GM19193 (cell line): ENCODE data around the gene BRMS1L.

ENCODE experiments used
- POLR2A ChIP-seq: IDR thresholded peaks from 4 replicates; pipeline ENCODE4 v1.6.1; 2011; ENCODE audit not compliant: insufficient read depth, insufficient read length; ENCODE audit errors: extremely low read depth

Gene BRMS1L

DNA sequence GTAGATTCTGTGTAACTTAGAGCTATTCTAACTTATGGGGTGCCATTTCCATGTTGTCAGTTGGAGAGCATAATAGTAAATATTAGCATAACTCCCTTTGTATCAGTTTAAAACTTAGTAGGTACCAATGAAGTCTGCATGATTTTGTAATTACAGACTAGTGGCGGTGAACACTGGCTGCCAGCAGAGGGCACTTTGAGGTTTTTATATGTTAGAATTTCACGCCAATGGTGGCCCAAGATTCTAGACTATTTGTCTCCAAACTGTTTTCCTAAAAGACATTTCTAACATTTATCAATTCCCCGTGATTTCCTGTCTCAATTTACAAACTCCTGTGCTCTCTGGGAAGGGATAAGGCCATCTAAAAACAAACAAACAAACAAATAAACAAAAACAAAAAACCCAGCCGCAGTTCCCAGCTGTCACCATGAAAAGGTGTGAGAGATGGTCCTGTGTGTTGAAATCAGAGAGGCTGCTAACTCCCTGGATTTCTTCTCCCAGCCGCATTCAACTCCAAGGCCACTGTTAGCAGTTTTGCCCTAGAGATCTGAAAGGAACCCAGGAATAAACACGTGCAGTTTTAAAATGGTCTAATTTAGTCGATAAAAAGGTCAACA, 57.6 kb downstream of the BRMS1L start:
- no peak for TF ChIP-seq POLR2A

- TF ChIP-seq POLR2A = no peak
Observed at GRCh38 chr14:35890308-35890707, 64.2 kb downstream of the BRMS1L start.

GRCh38 chr14:35895256-35895655, 69.1 kb downstream of the BRMS1L start:
- no peak for TF ChIP-seq POLR2A

GRCh38 chr14:35897616-35898111, 71.5 kb downstream of the BRMS1L start:
- no peak for TF ChIP-seq POLR2A

DNA sequence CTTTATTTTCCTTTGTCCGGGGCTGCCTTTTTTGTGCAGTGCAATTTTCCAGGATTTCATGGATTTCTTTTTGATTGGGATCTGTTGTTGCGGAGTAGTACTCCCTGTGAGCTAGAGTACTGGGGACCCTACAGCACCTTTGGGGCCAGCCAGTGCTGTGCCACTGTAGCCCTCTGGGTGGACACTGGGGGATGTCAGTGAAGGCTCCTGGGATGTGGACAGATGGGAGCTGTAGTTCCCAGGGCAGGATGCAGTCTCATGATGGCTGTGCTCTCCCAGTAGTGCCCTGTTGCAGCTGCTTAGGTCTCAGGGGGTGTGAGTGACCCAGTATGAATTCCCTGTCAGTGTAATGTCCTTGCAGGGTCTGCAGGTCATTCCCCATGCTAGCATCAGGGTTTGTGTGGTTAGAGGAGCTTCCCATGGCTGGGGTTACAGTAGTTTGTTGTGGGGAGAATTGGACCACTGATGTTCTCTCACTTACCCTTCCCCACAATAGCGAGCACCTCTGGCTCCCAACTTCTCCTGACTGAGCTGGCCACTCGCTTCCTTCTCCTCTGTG, 72.2 kb downstream of the BRMS1L start:
- no peak for TF ChIP-seq POLR2A

- no peak for TF ChIP-seq POLR2A
Observed at GRCh38 chr14:35900741-35901140, 74.6 kb downstream of the BRMS1L start.

GRCh38 chr14:35909665-35910064, 83.5 kb downstream of the BRMS1L start:
- no peak for TF ChIP-seq POLR2A

GRCh38 chr14:35910191-35910590, 84.1 kb downstream of the BRMS1L start:
- TF ChIP-seq POLR2A = no peak

DNA sequence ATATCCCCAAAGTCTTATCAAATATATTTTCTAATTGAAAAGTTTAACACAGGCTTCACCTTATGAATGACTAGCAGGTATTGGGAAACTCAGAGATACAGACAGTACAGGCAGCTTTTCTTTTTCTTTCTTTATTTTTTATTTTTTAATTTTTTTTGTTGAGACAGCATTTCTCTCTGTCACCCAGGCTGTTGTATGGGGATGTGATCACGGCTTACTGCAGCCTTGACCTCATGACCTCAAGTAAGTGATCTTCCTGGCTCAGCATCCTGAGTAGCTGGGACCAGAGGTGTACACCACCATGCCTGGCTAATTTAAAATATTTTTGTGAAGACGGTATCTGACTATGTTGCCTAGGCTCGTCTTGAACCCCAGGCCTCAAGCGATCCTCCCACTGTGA, 85.0 kb downstream of the BRMS1L start:
- no peak for TF ChIP-seq POLR2A

- no peak for TF ChIP-seq POLR2A
Observed at GRCh38 chr14:35915185-35915584, 89.0 kb downstream of the BRMS1L start.

GRCh38 chr14:35915775-35916174, 89.6 kb downstream of the BRMS1L start:
- no peak for TF ChIP-seq POLR2A
